HG02938 (cell line): ENCODE measurements around the gene LYZL2.
"Not testable (repeated sequence)": the region's sequence is repeated elsewhere in the genome, so short reads cannot be mapped to it uniquely, and the experiment has no call there.

Experiments
- ATAC-seq: cut with Tn5 transposase; IDR thresholded peaks from one replicate; pipeline ENCODE4 v1.9.1; 2021; ENCODE audit warnings: mild to moderate bottlenecking, moderate library complexity; ENCODE audit not compliant: unreplicated experiment

Gene LYZL2

DNA sequence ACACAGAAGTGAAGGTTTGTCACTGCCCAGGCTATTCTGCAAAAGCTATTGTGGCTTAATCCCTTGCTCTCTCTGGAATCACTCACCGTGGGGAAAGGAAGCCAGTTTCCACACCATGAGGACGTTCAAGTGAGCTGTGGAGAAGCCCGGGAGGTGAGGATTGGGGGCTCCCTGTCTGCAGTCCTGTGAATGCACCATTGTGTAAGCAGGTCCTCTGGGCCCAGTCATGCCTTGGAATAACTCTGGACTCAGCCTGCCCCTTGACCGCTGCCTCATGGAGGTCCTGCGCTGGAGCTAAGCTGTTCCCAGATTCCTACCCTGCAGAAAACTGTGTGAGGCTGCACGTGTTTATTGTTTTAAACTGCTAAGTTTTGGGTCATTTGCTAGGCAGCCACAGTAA is 33.5 kb downstream of the LYZL2 start:
- no peak for ATAC-seq

DNA sequence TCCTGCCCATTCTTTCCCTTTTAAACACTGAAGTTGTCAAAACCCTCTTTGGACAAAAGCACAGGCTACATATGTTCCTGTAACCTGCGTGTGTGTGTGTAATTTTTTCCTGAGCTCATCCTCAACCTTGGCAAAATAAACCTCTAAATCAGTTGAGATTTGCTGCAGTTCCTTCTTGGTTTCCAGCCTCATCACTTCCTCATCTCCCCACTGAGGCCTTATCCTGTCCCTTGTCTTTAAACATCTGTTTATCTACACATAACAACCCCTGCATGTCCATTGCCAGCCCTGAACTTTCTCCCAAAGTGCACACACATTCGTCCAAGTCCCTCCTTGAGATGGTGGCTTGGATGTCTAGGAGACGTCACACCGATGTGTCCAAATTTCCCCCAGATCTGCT is 35.5 kb downstream of the LYZL2 start:
- no peak for ATAC-seq

DNA sequence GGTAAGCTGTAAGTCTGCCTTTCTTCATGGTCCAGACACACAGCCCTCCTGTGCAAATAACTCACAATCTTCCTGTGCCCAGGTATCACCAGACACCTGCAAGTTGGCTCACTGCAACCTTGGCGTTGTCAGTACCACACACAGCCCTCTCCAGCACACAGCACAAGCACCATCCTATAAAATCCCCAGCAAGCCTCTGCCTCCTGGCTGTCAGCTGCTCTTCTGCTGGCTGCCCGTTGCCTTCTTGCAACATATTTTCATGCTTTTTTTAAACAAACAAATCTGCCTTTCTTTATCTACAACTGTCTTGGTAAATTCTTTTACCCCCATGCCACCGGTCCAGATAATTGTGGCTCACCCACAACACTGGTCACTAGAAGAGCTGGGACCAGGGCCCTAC is 36.8 kb downstream of the LYZL2 start:
- not testable (repeated sequence) for ATAC-seq

DNA sequence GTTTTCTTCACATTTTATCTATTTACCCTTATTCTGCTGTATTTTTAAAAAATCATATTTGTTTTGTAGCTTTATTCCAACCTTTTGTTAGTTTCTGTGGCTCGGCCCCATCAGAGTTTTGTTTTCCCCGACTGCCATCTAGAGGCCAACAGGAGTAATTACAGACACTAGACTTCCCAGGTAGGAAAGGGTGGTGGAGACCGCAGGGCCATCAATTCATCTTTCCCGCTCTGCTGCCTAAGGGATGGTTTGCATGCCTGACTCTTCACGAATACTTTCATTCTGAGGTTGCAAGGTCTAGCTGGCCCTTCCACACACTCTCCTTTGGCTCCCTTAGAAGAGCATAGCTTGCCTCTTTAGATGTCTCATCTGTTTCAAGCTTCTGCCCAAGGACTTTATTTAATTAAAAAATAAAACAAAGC is 38.3 kb downstream of the LYZL2 start:
- no peak for ATAC-seq

DNA sequence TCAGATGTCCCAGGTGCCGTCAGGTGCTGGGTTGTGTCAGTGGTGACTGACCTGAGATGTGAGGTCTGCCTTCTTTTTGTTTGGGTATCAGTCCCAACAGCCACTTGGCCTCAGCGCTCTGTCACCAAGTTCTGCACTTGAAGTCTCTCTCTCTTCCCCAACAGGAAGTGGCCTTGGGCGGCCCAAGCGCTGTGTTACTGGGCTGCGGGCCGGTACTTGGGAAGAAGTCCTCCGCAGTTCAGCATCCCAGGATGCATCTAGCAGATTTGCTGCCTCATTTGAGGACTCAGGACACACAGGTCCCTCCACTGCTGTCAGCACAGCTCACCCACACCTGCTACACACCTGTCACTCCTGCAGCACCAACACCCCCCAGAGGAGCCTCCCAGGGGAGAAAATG is 40.1 kb downstream of the LYZL2 start:
- ATAC-seq, result no peak

DNA sequence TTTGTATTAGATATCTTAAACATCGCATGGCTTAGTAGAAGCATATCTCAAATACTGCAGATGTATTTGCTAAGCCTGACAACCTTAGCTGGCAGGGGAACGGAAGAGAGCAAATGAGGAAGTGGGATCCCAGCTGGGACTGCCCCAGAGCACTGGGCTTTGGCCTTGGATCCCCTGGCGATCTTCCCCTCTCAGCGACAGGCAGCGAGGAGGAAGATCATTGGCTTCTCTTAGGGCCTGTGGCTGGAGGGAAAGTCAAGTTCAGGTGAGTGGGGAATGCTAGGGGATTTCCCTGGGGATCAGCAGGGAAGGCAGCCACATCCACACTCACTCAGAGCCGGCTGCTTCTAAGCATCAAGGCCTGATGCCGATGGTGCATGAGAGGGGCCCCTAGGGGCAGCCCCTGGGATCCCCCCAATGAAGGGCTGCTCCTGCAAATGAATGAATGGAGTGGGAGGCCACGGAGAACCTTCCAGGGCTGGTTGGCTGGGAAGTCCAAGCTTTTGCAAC is 42.0 kb downstream of the LYZL2 start:
- ATAC-seq, result peak; percentile 77

DNA sequence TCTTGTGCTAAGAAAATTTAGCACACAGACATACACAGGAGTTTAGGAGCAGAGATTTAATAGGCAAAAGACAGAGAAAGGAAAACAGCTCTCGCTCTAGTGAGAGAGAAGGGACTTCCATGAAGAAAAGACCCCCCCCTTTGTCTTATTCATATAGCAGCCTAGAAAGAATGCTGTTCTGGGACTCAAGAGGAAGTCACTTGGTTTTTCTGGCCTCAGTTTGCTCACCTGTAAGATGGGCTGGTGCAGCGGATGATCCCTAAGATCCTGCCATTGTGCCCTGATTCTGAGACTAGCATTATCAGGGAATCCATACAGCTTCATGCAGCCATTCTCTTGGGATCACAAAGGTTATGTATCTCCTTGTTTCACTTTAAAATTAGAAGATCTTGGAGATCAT is 42.7 kb downstream of the LYZL2 start:
- no peak for ATAC-seq

DNA sequence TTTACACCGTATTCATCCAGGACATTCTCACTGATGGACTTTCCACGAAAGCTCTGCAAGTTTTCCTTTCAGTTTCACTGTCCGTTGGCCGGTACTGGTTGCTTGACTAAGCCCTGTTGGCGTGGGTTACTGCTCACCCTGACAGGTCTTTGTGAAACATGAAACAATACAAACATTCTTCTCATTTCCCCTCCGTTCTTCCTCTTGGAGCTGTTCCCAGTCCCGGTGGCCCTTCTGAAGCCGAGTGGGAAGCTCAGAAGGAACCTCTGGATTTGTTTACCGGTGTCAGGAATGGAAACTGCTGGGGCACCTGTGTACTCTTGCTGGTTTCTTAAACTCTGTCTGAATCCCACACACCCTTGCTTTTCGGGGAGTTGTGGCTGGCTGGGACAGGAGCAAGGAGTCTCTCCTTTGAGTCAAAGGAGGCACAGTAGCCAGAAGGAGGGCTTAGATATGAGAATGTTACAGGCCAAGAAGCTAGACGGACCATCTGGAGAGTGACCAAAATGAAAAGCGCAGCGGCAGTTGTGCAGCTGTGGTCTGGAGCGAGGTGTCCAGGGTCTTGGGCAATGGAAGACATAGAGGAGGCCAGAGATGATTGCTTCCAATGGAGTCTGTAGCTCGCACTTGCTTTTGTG is 45.7 kb downstream of the LYZL2 start:
- ATAC-seq, result peak; percentile 45

DNA sequence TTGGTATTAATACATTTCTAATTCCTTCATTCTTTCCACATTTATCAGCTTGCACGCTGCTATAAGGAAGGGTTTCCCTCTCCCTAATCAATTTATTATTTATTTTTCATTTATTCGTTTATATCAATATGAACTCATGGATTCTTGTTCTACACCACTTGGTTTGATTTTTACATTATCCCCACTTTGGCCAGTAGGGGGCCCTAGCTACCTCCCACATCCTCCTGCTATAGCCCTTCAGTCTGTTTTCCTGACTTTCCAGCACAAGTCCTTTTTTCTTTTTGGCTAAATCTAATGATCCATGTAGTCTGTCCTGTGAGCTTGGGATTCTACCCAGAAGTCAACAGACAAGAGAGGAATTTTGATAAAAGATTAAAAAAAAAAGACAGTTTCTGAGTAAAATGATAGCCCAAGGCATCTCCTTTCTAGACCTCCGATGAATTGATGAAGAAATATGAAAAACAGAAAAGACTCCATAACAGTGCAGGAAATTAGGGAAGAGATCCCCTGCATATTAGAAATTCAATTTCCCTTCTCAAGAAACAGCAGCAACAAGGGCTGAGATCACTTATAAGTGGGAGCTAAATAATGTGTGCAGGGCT is 47.7 kb downstream of the LYZL2 start:
- ATAC-seq, result no peak

DNA sequence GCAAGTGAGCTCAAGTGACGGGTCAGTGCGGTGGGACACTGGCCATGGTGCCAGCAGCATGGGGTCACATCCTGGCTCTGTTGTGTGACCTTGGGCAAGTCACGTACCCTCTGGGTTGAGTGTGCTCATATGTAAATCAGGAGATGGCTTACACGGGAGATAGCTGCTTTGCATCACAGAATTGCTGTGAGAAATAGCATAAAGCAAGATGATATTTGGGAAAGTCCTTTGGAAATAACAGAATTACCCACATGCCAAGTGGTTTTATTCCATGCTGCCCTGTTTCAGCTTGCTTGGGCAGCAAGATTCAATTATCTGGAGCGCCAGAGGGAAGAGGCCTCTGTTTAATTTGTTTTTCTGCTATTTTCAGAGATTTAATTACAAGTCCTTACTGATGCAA is 48.9 kb downstream of the LYZL2 start:
- ATAC-seq, result no peak

DNA sequence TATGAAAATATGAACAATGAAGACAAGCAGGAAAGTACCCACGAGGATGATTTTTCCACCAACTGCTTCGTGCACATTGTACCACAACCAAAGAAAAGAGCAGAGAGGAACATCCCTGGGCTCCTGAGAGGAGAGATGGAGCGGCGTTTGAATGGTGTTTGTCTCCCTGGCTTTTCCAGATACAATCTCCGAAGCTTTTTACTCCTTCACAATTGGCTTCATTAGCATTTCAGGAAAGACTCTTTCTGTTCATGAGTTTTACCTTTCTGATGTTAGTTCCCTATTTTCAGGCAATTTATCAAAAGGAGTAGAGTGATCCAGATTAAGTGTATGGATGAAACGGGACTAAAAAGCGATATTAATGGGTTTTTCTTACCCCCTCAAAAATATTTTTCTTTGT is 49.3 kb downstream of the LYZL2 start:
- ATAC-seq, result no peak

DNA sequence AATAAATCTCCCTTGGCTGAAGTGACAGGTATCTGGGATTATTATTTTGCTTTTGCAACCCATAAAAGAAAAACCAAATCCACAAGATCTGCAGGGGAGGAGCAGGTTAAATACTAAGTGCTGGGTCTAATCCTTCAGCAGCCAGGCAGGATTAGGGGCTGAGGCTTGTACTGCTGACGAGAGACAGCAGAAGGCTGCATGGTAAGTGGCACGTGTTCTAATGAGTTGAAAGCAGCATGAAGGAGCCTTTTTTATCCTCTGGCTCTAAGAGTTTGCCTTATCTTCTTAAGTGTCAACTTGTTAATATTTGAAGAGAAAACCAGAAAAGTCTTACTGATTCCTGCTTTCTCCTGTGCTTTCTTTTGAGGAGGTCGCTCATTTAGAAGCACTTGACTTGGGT is 50.0 kb downstream of the LYZL2 start:
- no peak for ATAC-seq

DNA sequence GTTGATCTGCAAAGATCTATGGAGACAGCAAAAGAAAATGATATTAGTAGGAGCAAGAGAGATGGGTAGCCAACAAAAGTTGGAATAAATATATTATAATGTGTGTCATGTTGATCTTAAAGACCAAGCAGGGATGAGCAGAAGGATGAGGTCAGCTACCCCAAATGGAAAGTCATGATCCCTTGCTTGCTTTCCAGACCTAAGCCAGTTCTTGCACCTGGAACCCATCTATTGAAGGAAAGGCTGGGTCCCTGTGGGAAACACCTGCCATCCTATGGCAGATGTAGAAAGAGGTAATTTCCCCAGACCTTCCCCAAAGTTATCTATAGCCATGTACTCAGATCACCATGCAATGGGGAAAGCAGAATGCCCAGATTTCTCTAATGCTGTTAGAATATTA is 52.5 kb downstream of the LYZL2 start:
- ATAC-seq, result no peak

DNA sequence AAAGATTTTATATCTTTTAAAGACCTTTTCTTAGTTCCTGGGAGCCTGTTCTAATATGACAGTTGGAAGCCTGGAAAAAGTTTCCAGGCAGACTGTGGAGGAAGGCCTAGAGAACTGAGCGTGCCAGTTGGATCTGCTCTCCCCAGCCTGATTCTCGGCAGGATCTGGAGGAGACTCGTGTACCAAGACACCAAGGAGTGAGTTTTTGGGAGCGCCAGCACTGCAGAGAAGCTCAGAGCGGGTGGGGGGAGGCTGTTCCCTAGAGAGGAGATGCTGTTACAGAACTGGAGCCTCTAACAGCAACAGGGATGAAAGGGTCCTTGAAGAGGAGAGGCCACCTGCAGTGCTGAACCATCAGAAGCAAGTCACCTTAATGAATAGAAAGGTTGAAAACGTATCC is 52.9 kb downstream of the LYZL2 start:
- ATAC-seq, result no peak

DNA sequence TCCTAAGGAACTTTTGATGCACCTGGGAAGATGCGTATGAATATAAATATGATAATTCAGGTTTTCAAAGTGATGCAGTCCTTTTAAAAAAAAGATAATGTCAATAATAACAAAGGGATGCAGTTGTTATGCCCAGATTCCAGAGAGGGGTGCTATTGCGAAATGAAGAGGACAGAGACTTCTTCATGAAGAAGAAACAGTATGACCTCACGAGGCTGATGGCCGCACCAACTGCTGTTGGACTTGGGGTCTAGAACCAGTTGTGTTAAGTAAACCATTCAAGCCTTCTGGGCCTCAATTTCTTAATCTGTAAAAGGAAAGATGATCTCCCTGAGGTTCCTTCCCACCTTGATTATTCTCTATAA is 55.1 kb downstream of the LYZL2 start:
- ATAC-seq, result no peak

DNA sequence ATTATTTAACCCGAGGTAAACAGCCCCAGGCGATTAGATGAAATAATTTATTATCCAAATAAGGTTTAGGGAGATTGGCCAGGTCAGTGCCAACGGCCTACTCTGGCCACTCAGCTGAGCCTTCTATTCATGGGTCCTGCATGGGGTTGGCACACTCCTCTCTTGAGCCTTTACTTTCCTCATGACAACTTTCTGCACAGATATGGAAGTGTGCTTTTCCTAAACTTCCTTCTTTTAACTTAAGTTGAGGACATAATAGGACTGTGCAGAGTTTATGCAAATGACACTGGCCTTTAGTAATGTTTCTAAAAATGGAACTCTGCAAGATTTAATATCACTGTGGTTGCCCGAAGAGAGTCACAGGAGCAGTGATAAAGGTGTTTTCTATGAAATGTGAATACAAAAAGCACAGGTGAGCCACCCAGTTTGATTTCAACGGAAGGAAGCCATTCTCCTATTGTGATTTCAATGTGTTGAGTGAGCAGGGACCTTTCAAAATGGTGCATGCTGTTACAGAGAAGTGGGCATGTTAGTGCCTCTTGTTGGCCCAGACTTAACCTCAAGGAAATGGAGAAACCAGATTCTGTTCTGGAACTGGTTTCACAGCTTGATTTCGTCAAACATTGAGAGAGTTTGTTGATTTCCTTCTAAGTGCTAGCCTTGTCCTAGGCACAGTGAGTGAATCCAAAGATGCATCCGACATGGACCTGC is 55.7 kb downstream of the LYZL2 start:
- no peak for ATAC-seq

DNA sequence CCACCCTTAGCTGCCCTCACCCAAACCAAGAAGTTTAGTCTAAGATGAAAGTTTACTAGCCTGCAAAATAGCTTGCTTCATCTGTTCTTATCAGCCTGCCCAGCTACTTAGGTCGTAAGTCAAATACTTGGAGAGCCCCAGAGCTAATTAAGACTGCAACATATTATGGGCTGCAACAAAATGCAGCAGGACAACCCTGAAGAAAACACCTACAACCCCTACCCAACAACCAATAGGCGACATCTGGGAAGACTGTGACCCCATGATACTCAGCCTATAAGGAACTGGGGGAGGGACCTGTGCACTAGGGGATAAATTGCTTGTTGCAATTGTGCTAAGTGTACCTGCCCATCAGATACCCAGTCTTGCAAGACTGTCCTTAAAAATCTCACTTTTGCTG is 64.1 kb downstream of the LYZL2 start:
- no peak for ATAC-seq

DNA sequence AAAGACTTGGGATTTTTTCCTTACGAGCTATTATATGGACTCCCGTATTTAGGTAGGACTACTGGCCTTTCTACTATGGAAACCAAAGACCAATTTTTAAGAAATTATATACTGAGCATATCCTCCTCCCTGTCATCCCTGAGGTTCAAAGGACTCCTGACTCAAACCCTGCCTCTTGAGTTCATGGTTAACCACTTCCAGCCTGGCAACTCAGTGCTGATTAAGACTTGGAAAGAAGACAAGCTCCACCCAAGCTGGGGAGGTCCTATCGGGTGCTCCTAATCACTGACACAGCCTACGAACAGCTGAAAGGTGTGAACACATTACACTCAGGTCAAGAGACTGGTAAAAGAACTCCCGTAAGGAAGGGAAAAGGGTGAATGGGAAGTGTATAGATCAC is 66.8 kb downstream of the LYZL2 start:
- ATAC-seq, result no peak
